ENCODE measurements around the gene U2SURP. TPM values are rescaled to one million over a fixed set of nuclear protein-coding genes. Genes with fewer than 3 reads are reported as not detected.

U2SURP gene
- total RNA-seq, 2 donors from 2014 or later, result 26.3 to 33.7 TPM

- peaks cover 0 to 49% of the 10 kb centered on the region in 2 donors for H3K4me1 ChIP-seq
- H3K36me3 ChIP-seq, result no peaks in the 10 kb centered on the region
- DNase-seq (ENCODE audit: low spot score), result no peak
- H3K27ac ChIP-seq, result no peak overlapping the region
- no peak overlapping the region for H3K4me3 ChIP-seq
- TF ChIP-seq CTCF (IDR thresholded peaks at IDR 0.05), result no peak
- H3K27me3 ChIP-seq, result no peaks in the 10 kb centered on the region
- no peaks in the 10 kb centered on the region for H3K9me3 ChIP-seq
Observed at GRCh38 chr3:143004823-143005222, 3.5 kb downstream of the U2SURP start.

GRCh38 chr3:143010024-143010423 lies 8.7 kb downstream of the U2SURP start:
- H3K4me3 ChIP-seq, result no peak overlapping the region
- no peak for DNase-seq (ENCODE audit: low spot score)

GRCh38 chr3:143011705-143012104 lies 10.3 kb downstream of the U2SURP start:
- Histone ChIP-seq H3K4me1 (peaks cover 0 to 9% of the 10 kb centered on the region in 2 donors), H3K4me3 (no peak overlapping the region), H3K27ac (no peak overlapping the region), H3K27me3 (no peaks in the 10 kb centered on the region), H3K9me3 (no peaks in the 10 kb centered on the region), H3K36me3 (peaks cover 9% of the 10 kb centered on the region)
- no peak for DNase-seq (ENCODE audit: low spot score)
- TF ChIP-seq CTCF (IDR thresholded peaks at IDR 0.05), result no peak

More at GRCh38 chr3:143010024-143010423, 8.7 kb downstream of the U2SURP start:
- Histone ChIP-seq H3K4me1 (peaks cover 0 to 21% of the 10 kb centered on the region in 2 donors), H3K27ac (no peak overlapping the region), H3K27me3 (no peaks in the 10 kb centered on the region), H3K9me3 (no peaks in the 10 kb centered on the region), H3K36me3 (peaks cover 4% of the 10 kb centered on the region)
- no peak for TF ChIP-seq CTCF (IDR thresholded peaks at IDR 0.05)

- Histone ChIP-seq H3K36me3 (peaks cover 33% of the 10 kb centered on the region), H3K4me3 (no peak overlapping the region), H3K27ac (no peak overlapping the region), H3K27me3 (no peaks in the 10 kb centered on the region), H3K9me3 (no peaks in the 10 kb centered on the region), H3K4me1 (peaks cover 0 to 7% of the 10 kb centered on the region in 2 donors)
- DNase-seq (ENCODE audit: low spot score), result no peak
- TF ChIP-seq CTCF (IDR thresholded peaks at IDR 0.05), result no peak
Observed at GRCh38 chr3:143014921-143015320, 13.6 kb downstream of the U2SURP start.

- no peaks in the 10 kb centered on the region for H3K9me3 ChIP-seq
- no peaks in the 10 kb centered on the region for H3K27me3 ChIP-seq
- no peak overlapping the region for H3K4me3 ChIP-seq
- no peak for DNase-seq (ENCODE audit: low spot score)
- TF ChIP-seq CTCF (IDR thresholded peaks at IDR 0.05), result peak; percentile 24 to 69
- H3K4me1 ChIP-seq, result no peaks in the 10 kb centered on the region
- no peak overlapping the region for H3K27ac ChIP-seq
- peaks cover 34% of the 10 kb centered on the region for H3K36me3 ChIP-seq
Observed at GRCh38 chr3:143016321-143016972, 15.1 kb downstream of the U2SURP start.
